GM12891 (cell line): ENCODE results near the gene HEATR9.

Experiments
- PAX5 ChIP-seq: IDR thresholded peaks from 2 replicates; pipeline ENCODE4 v1.6.1; 2011; ENCODE audit warnings: low read length, moderate library complexity, mild to moderate bottlenecking; ENCODE audit not compliant: insufficient read depth, severe bottlenecking
- POLR2A ChIP-seq: IDR thresholded peaks from 2 replicates; pipeline ENCODE4 v1.6.1; 2011; ENCODE audit warnings: low read depth, low read length, control low read depth
- POLR2AphosphoS5 ChIP-seq: IDR thresholded peaks from 2 replicates; pipeline ENCODE4 v1.6.1; 2011; ENCODE audit warnings: low read depth, low read length, control low read depth
- POU2F2 ChIP-seq: IDR thresholded peaks from 2 replicates; pipeline ENCODE4 v1.6.1; 2011; ENCODE audit warnings: low read depth, mild to moderate bottlenecking, control low read depth, low read length, moderate library complexity
- SPI1 ChIP-seq: IDR thresholded peaks from 2 replicates; pipeline ENCODE4 v1.6.1; 2011; ENCODE audit warnings: low read depth, low read length, control low read depth
- TAF1 ChIP-seq: IDR thresholded peaks from 2 replicates; pipeline ENCODE4 v1.6.1; 2011; ENCODE audit warnings: low read depth, low read length, control low read depth

DNA sequence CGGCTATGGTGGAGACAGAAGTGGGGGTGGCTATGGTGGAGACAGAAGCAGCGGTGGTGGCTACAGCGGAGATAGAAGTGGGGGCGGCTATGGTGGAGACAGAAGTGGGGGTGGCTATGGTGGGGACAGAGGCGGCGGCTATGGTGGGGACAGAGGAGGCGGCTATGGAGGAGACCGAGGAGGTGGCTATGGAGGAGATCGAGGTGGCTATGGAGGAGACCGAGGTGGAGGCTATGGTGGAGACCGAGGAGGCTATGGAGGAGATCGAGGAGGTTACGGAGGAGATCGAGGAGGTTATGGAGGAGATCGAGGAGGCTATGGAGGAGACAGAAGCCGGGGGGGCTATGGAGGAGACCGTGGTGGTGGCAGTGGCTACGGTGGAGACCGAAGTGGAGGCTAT is 24.1 kb downstream of the HEATR9 start:
- TF ChIP-seq POLR2A (no peak), POLR2AphosphoS5 (no peak), TAF1 (no peak), SPI1 (no peak), PAX5 (no peak), POU2F2 (no peak)
